MCF 10A (cell line): Measurements from ENCODE around the gene ANTKMT. TPM values are rescaled to one million over a fixed set of nuclear protein-coding genes. Genes with fewer than 3 reads are reported as not detected.
A peak's percentile ranks its signal among the peaks of the same experiment; 100 is the strongest.

Source experiments
- BruUV-seq: library from RNA; stranded (reverse); fragments of 400-500 nt; replicated peaks from 2 replicates; lab custom pipeline; 2021; lab: Mats Ljungman, UMichigan
- CTCF ChIA-PET: fragments of 300-600 bp; sonication (Branson Sonifier 250); formaldehyde crosslinking; extraction: SDS; loops from one replicate; lab custom pipeline; 2021; ENCODE audit warnings: antibody characterized with exemption, inconsistent platforms; lab: Yijun Ruan, JAX
- POLR2A ChIA-PET: fragments of 300-600, 350-650 bp; sonication (Branson Sonifier 250); formaldehyde crosslinking; extraction: SDS; loops from one replicate; lab custom pipeline; 2020; ENCODE audit warnings: antibody characterized with exemption, inconsistent platforms; lab: Yijun Ruan, JAX
- DNase-seq: peaks from one replicate; pipeline ENCODE4 v3.0.0-alpha.2; 2018; ENCODE audit not compliant: unreplicated experiment
- H3K27ac Mint-ChIP-seq: one replicate; pipeline ENCODE4 v1.8.0; 2022; ENCODE audit warnings: mild to moderate bottlenecking, low read depth, mixed read lengths; ENCODE audit not compliant: unreplicated experiment
- H3K27me3 Mint-ChIP-seq: one replicate; pipeline ENCODE4 v1.8.0; 2022; ENCODE audit warnings: mixed read lengths; ENCODE audit not compliant: insufficient read depth, unreplicated experiment
- H3K36me3 Mint-ChIP-seq: one replicate; pipeline ENCODE4 v1.8.0; 2022; ENCODE audit warnings: mild to moderate bottlenecking, moderate library complexity, mixed read lengths; ENCODE audit not compliant: insufficient read depth, unreplicated experiment
- H3K4me1 Mint-ChIP-seq: one replicate; pipeline ENCODE4 v1.8.0; 2022; ENCODE audit warnings: mixed read lengths; ENCODE audit not compliant: insufficient read depth, unreplicated experiment
- H3K4me3 Mint-ChIP-seq: one replicate; pipeline ENCODE4 v1.8.0; 2022; ENCODE audit warnings: mild to moderate bottlenecking, moderate library complexity, mixed read lengths; ENCODE audit not compliant: unreplicated experiment
- H3K9me3 Mint-ChIP-seq: one replicate; pipeline ENCODE4 v1.8.0; 2022; ENCODE audit warnings: mixed read lengths; ENCODE audit not compliant: unreplicated experiment
- intact Hi-C: fragments of 100-400 bp; cut with micrococcal nuclease; formaldehyde crosslinking; loops from 2 replicates; pipeline ENCODE4 v1.14.1; 2022
- total RNA-seq: library from RNA; stranded (reverse); gene quantifications from 2 replicates; pipeline ENCODE4 v1.2.3, GENCODE V29; 2022
- TF ChIP-seq, protein P1 (sequence below): fragments of 200-600 bp; IDR thresholded peaks from one replicate; pipeline ENCODE4 v1.8.0; 2022; ENCODE audit warnings: antibody characterized with exemption, mild to moderate bottlenecking; ENCODE audit not compliant: unreplicated experiment

Gene ANTKMT
- total RNA-seq, 1 experiment from 2014 or later: 54.7 TPM

DNA sequence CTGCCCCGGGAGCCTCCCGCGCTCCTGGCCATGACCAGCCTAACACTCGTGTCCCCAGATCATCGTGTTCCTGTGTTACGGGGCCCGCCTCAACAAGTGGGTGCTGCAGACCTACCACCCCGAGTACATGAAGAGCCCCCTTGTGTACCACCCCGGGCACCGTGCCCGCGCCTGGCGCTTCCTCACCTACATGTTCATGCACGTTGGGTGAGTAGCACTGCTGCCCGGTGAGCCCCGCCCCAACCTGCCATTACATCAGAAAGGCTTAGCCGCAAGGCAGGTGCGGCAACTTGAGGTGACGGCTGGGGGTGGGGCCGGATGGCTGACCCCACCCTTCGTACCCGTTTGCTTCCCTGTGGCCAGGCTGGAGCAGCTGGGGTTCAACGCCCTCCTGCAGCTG, 44.0 kb upstream of the ANTKMT start:
- DNase-seq: peak; percentile 91
- TF ChIP-seq, protein P1, sequence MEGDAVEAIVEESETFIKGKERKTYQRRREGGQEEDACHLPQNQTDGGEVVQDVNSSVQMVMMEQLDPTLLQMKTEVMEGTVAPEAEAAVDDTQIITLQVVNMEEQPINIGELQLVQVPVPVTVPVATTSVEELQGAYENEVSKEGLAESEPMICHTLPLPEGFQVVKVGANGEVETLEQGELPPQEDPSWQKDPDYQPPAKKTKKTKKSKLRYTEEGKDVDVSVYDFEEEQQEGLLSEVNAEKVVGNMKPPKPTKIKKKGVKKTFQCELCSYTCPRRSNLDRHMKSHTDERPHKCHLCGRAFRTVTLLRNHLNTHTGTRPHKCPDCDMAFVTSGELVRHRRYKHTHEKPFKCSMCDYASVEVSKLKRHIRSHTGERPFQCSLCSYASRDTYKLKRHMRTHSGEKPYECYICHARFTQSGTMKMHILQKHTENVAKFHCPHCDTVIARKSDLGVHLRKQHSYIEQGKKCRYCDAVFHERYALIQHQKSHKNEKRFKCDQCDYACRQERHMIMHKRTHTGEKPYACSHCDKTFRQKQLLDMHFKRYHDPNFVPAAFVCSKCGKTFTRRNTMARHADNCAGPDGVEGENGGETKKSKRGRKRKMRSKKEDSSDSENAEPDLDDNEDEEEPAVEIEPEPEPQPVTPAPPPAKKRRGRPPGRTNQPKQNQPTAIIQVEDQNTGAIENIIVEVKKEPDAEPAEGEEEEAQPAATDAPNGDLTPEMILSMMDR: no peak
- no TSS peak for BruUV-seq
- Mint-ChIP-seq H3K27ac (no peak overlapping the region), H3K27me3 (no peaks in the 10 kb centered on the region), H3K4me1 (no peaks in the 10 kb centered on the region), H3K36me3 (peaks cover 51% of the 10 kb centered on the region), H3K4me3 (peak overlapping the region; percentile 14), H3K9me3 (no peaks in the 10 kb centered on the region)
- intact Hi-C loops: no loop called here
- POLR2A ChIA-PET: interaction anchor here (0.6 to 2.0 kb wide), 6 partner anchors 9 to 84 kb away, joined by 3 to 17 read pairs (median 4); partner anchors contain the start of genes ANTKMT, RHOT2 and WDR24
- CTCF ChIA-PET: interaction anchor here (0.8 kb wide), 1 partner anchor 9 kb away, joined by 5 read pairs; the partner anchor contains the start of gene RHOT2

GRCh38 chr16:677316-678190, 43.4 kb upstream of the ANTKMT start:
- CTCF ChIA-PET: interaction anchor here (1.6 kb wide), 1 partner anchor 8 kb away, joined by 6 read pairs; no protein-coding TSS in a partner anchor
- BruUV-seq: no TSS peak
- no peak overlapping the region for H3K4me3 Mint-ChIP-seq

GRCh38 chr16:678209-678857, 42.6 kb upstream of the ANTKMT start:
- Mint-ChIP-seq H3K4me3 (no peak overlapping the region), H3K36me3 (peaks cover 57% of the 10 kb centered on the region), H3K27ac (no peak overlapping the region), H3K9me3 (no peaks in the 10 kb centered on the region), H3K4me1 (no peaks in the 10 kb centered on the region), H3K27me3 (no peaks in the 10 kb centered on the region)
- DNase-seq: peak; percentile 67
- TF ChIP-seq, protein P1: no peak
- ChIA-PET POLR2A (interaction anchor here (0.9 to 3.9 kb wide), 8 partner anchors 10 to 98 kb away, joined by 3 to 17 read pairs (median 4); partner anchors contain the start of genes CCDC78, HAGHL and RHOT2), CTCF (interaction anchor here (1.2 to 1.6 kb wide), 2 partner anchors 9 to 17 kb away, joined by 3 to 6 read pairs; no protein-coding TSS in a partner anchor)
- intact Hi-C loops: no loop called here
- no TSS peak for BruUV-seq

More at GRCh38 chr16:677316-678190, 43.4 kb upstream of the ANTKMT start:
- POLR2A ChIA-PET: interaction anchor here (0.6 to 3.9 kb wide), 6 partner anchors 9 to 90 kb away, joined by 3 to 17 read pairs (median 4); partner anchors contain the start of genes ANTKMT, CCDC78 and HAGHL
- TF ChIP-seq, protein P1: no peak
- DNase-seq: no peak
- Mint-ChIP-seq H3K36me3 (peaks cover 58% of the 10 kb centered on the region), H3K9me3 (no peaks in the 10 kb centered on the region), H3K27me3 (no peaks in the 10 kb centered on the region), H3K4me1 (no peaks in the 10 kb centered on the region), H3K27ac (no peak overlapping the region)
- intact Hi-C loops: no loop called here
